ENCODE results near the gene ZIC4.

ZIC4 gene

DNA sequence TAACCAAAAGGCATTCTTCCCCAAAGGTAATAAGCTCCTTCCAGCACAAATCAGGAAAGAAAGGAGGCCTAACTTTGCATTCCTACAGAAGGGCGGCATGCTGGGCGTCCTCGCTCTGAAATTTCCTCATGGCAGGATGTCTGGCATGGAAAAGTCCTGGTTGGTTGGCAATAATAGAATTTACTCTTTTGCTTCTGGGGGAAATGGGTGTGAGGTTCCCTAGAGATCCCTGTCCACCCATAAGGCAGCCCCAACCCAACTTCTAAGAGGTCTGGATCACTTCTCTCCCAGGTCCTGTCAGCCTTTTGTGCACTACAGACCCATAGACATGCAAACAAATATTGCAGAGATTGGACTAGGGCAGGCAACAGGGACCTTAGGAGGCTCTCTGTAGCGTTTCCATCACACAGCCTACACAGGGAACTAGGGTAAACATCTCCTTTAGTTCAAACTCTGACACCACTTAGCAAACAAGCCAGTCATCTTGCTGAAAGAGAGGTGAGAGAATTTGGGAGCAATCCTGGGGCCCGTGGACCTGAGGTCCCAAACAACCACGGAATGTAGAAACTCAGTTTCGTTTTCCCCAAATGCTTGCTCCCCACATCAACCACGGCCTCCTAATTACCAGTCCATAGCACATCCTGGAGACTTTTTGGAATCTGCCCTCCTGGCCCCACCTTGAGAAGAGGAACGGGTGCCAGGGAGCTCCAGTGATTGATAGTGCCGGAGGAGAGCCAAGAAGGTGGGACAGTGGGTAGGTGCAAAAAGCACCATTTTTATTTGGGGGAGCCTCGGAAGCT lies 2.1 kb downstream of the ZIC4 start:
- TF ChIP-seq POLR2AphosphoS5 (IDR thresholded peaks at IDR 0.05; ENCODE audit: low read depth, low read length), result no peak
- TF ChIP-seq SIN3A (IDR thresholded peaks at IDR 0.05; ENCODE audit: borderline replicate concordance, insufficient read depth, low read length), result no peak
- TF ChIP-seq FOXP2 (optimal IDR thresholded peaks at IDR 0.05; ENCODE audit: borderline replicate concordance, extremely low read depth, extremely low read length, insufficient read depth), result no peak
- TF ChIP-seq, protein P1, sequence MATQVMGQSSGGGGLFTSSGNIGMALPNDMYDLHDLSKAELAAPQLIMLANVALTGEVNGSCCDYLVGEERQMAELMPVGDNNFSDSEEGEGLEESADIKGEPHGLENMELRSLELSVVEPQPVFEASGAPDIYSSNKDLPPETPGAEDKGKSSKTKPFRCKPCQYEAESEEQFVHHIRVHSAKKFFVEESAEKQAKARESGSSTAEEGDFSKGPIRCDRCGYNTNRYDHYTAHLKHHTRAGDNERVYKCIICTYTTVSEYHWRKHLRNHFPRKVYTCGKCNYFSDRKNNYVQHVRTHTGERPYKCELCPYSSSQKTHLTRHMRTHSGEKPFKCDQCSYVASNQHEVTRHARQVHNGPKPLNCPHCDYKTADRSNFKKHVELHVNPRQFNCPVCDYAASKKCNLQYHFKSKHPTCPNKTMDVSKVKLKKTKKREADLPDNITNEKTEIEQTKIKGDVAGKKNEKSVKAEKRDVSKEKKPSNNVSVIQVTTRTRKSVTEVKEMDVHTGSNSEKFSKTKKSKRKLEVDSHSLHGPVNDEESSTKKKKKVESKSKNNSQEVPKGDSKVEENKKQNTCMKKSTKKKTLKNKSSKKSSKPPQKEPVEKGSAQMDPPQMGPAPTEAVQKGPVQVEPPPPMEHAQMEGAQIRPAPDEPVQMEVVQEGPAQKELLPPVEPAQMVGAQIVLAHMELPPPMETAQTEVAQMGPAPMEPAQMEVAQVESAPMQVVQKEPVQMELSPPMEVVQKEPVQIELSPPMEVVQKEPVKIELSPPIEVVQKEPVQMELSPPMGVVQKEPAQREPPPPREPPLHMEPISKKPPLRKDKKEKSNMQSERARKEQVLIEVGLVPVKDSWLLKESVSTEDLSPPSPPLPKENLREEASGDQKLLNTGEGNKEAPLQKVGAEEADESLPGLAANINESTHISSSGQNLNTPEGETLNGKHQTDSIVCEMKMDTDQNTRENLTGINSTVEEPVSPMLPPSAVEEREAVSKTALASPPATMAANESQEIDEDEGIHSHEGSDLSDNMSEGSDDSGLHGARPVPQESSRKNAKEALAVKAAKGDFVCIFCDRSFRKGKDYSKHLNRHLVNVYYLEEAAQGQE (IDR thresholded peaks at IDR 0.05; ENCODE audit: insufficient read depth in 1 of 2, low read depth in 2 of 2, low read length in 2 of 2), result no peak
- no peak for TF ChIP-seq TAF1 (IDR thresholded peaks at IDR 0.05; ENCODE audit: borderline replicate concordance, insufficient read depth, low read length)

DNA sequence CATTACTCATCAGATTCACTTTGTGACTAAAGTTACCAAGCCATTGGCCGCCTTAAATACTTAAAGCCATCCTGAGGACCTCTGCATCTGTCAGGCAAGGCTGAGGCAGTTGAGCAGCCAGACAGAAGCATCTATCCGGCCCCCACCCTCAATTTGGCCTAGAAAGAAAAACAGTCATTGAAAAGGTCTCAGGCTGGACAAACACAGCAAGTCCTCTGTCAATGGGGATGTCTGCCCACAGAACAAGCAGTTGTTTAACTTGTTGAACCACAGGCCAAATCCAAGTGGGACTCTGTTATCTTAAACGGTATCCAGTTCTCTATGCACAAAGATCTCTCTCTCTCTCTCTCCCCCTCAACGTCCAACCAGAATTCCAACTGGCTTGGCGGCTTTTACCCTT lies 2.8 kb downstream of the ZIC4 start:
- TF ChIP-seq POLR2AphosphoS5 (IDR thresholded peaks at IDR 0.05; ENCODE audit: low read depth, low read length) (no peak), FOXP2 (optimal IDR thresholded peaks at IDR 0.05; ENCODE audit: borderline replicate concordance, extremely low read depth, extremely low read length, insufficient read depth) (no peak), TAF1 (IDR thresholded peaks at IDR 0.05; ENCODE audit: borderline replicate concordance, insufficient read depth, low read length) (no peak), SIN3A (IDR thresholded peaks at IDR 0.05; ENCODE audit: borderline replicate concordance, insufficient read depth, low read length) (no peak)
- TF ChIP-seq, protein P1 (IDR thresholded peaks at IDR 0.05; ENCODE audit: insufficient read depth in 1 of 2, low read depth in 2 of 2, low read length in 2 of 2), result no peak

DNA sequence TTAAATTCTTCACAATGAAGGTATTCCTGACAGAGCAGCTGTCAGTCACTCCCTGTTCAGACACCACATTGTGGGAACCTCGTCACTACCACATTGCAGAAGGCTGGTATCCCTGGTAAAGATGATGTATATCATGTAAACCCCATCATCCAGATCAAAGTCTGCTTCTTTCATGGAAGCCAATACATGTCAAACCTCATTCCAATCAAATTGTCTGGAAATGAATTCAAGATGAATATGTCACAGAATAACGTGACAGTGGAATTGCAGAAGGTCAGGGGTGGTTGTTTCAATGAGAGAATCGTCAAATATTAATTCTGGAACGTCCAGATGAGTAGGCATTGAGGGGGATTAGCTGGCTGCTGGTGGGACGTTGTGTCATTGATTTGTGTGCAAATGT lies 4.2 kb downstream of the ZIC4 start:
- TF ChIP-seq TAF1 (IDR thresholded peaks at IDR 0.05; ENCODE audit: borderline replicate concordance, insufficient read depth, low read length), result no peak
- no peak for TF ChIP-seq SIN3A (IDR thresholded peaks at IDR 0.05; ENCODE audit: borderline replicate concordance, insufficient read depth, low read length)
- TF ChIP-seq, protein P1 (IDR thresholded peaks at IDR 0.05; ENCODE audit: insufficient read depth in 1 of 2, low read depth in 2 of 2, low read length in 2 of 2), result no peak
- no peak for TF ChIP-seq POLR2AphosphoS5 (IDR thresholded peaks at IDR 0.05; ENCODE audit: low read depth, low read length)
- TF ChIP-seq FOXP2 (optimal IDR thresholded peaks at IDR 0.05; ENCODE audit: borderline replicate concordance, extremely low read depth, extremely low read length, insufficient read depth), result no peak

DNA sequence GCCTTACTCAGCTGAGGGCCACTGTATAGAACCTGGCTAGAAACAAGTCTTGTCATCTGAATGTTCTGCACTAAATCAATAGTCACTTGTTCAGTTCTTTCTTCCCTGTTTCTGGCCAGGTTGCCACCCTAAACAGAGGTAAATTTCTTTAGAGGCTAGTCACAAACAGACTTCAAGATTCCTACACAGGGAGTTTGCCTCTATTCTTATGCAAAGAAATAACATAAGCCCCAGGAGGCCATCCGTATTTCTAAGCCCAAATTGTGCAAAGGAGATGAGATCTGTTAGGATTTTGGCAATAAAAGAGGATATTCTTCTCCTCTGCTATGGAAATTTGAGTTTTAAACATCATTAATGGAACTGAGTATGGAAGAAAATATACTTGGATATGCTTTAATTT lies 4.9 kb downstream of the ZIC4 start:
- no peak for TF ChIP-seq SIN3A (IDR thresholded peaks at IDR 0.05; ENCODE audit: borderline replicate concordance, insufficient read depth, low read length)
- no peak for TF ChIP-seq TAF1 (IDR thresholded peaks at IDR 0.05; ENCODE audit: borderline replicate concordance, insufficient read depth, low read length)
- TF ChIP-seq FOXP2 (optimal IDR thresholded peaks at IDR 0.05; ENCODE audit: borderline replicate concordance, extremely low read depth, extremely low read length, insufficient read depth), result no peak
- TF ChIP-seq, protein P1 (IDR thresholded peaks at IDR 0.05; ENCODE audit: insufficient read depth in 1 of 2, low read depth in 2 of 2, low read length in 2 of 2), result no peak
- no peak for TF ChIP-seq POLR2AphosphoS5 (IDR thresholded peaks at IDR 0.05; ENCODE audit: low read depth, low read length)
